SK-N-SH (cell line): ENCODE measurements around the gene MS4A8. TPM values are rescaled to one million over a fixed set of nuclear protein-coding genes. Genes with fewer than 3 reads are reported as not detected.
"Not testable (repeated sequence)": the region's sequence is repeated elsewhere in the genome, so short reads cannot be mapped to it uniquely, and the experiment has no call there.

Experiments
- CTCF ChIA-PET: fragments of 300-600, 350-600 bp; formaldehyde crosslinking; extraction: SDS; loops from one replicate; lab custom pipeline; 2021; lab: Yijun Ruan, JAX
- POLR2A ChIA-PET: fragments of 350-600 bp; sonication (Branson Sonifier 250); formaldehyde crosslinking; extraction: SDS; loops from one replicate; lab custom pipeline; 2020; ENCODE audit warnings: antibody characterized with exemption, inconsistent platforms; lab: Yijun Ruan, JAX
- DNase-seq: peaks from one replicate; pipeline ENCODE4 v3.0.0; 2012
- H2AFZ ChIP-seq: fragments of 200-600 bp; sonication (generic); 2 replicates; pipeline ENCODE4 v1.8.1; 2016; ENCODE audit warnings: antibody characterized with exemption, mild to moderate bottlenecking, low read depth
- H3F3A ChIP-seq: fragments of 200-600 bp; sonication (generic); replicated peaks from 2 replicates; pipeline ENCODE3; 2016; ENCODE audit warnings: antibody characterized with exemption, mild to moderate bottlenecking; ENCODE audit not compliant: insufficient read depth
- H3K27ac ChIP-seq, 2 experiments: fragments of 200-500 bp in 1 of 2; fragments of 200-600 bp in 1 of 2; sonication (Bioruptor generic) in 1 of 2; sonication (generic), shearing (Covaris generic) in 1 of 2; 2 replicates each; pipeline versions ENCODE4 v1.5.1 to v1.6.1; 2014 to 2016; ENCODE audit warnings: low read depth in 2 of 2, inconsistent platforms in 1 of 2, low read length in 1 of 2, mild to moderate bottlenecking in 1 of 2, mixed read lengths in 1 of 2
- H3K27me3 ChIP-seq: fragments of 200-600 bp; sonication (generic), shearing (Covaris generic); 2 replicates; pipeline ENCODE4 v1.6.1; 2016; ENCODE audit warnings: mixed run types; ENCODE audit not compliant: insufficient read depth
- H3K36me3 ChIP-seq, 2 experiments: fragments of 200-500 bp in 1 of 2; fragments of 200-600 bp in 1 of 2; sonication (Bioruptor generic) in 1 of 2; sonication (generic) in 1 of 2; replicated peaks in 1 of 2; 2 replicates each; pipeline versions ENCODE3 to v1.5.1; 2014 to 2016; ENCODE audit warnings: low read length in 1 of 2, mild to moderate bottlenecking in 1 of 2; ENCODE audit not compliant: insufficient read depth in 2 of 2, control insufficient read depth in 1 of 2
- H3K4me1 ChIP-seq, 2 experiments: fragments of 200-500 bp in 1 of 2; fragments of 200-600 bp in 1 of 2; sonication (Bioruptor generic) in 1 of 2; sonication (generic), shearing (Covaris generic) in 1 of 2; 2 replicates each; pipeline versions ENCODE4 v1.5.1 to v1.6.1; 2014 to 2016; ENCODE audit warnings: low read depth in 1 of 2, low read length in 1 of 2, mixed run types in 1 of 2; ENCODE audit not compliant: insufficient read depth in 2 of 2, control insufficient read depth in 1 of 2
- H3K4me2 ChIP-seq: fragments of 200-600 bp; sonication (generic), shearing (Covaris generic); 2 replicates; pipeline ENCODE4 v1.6.1; 2017; ENCODE audit warnings: mixed run types
- H3K4me3 ChIP-seq, 2 experiments: fragments of 200-500 bp in 1 of 2; fragments of 200-600 bp in 1 of 2; sonication (Bioruptor generic) in 1 of 2; sonication (generic), shearing (Covaris generic) in 1 of 2; 2 replicates each; pipeline versions ENCODE4 v1.5.1 to v1.8.1; 2014 to 2016; ENCODE audit warnings: low read depth in 2 of 2, inconsistent platforms in 1 of 2, low read length in 1 of 2, mild to moderate bottlenecking in 1 of 2, mixed read lengths in 1 of 2, moderate library complexity in 1 of 2
- H3K79me2 ChIP-seq: fragments of 200-600 bp; sonication (generic); 2 replicates; pipeline ENCODE4 v1.8.1; 2017; ENCODE audit warnings: mild to moderate bottlenecking; ENCODE audit not compliant: insufficient read depth
- H3K9ac ChIP-seq: fragments of 200-600 bp; sonication (generic); 2 replicates; pipeline ENCODE4 v1.6.1; 2017; ENCODE audit warnings: mixed run types
- H3K9me2 ChIP-seq: fragments of 200-600 bp; sonication (generic); 2 replicates; pipeline ENCODE4 v1.6.1; 2017; ENCODE audit warnings: mixed run types
- H3K9me3 ChIP-seq: fragments of 200-600 bp; sonication (generic); 2 replicates; pipeline ENCODE4 v1.6.1; 2017; ENCODE audit warnings: mixed run types, mild to moderate bottlenecking, moderate library complexity
- H4K20me1 ChIP-seq: fragments of 200-600 bp; sonication (generic); 2 replicates; pipeline ENCODE4 v1.6.1; 2017; ENCODE audit warnings: mild to moderate bottlenecking, mixed run types; ENCODE audit not compliant: insufficient read depth
- FOXM1 ChIP-seq: IDR thresholded peaks from 2 replicates; pipeline ENCODE4 v1.4.0; 2012; ENCODE audit warnings: low read depth, mild to moderate bottlenecking
- MAX ChIP-seq: IDR thresholded peaks from 2 replicates; pipeline ENCODE4 v1.4.0; 2012; ENCODE audit warnings: low read depth
- NRF1 ChIP-seq: IDR thresholded peaks from 2 replicates; pipeline ENCODE4 v1.6.1; 2012; ENCODE audit warnings: low read depth, mild to moderate bottlenecking, low read length
- PBX3 ChIP-seq: IDR thresholded peaks from 2 replicates; pipeline ENCODE4; 2012
- POLR2AphosphoS5 ChIP-seq: IDR thresholded peaks from 2 replicates; pipeline ENCODE4 v1.6.1; 2012; ENCODE audit warnings: low read depth, low read length
- SMC3 ChIP-seq: IDR thresholded peaks from 2 replicates; pipeline ENCODE4 v1.6.1; 2012; ENCODE audit warnings: low read depth, low read length, improper control_type of control experiment
- TCF12 ChIP-seq: IDR thresholded peaks from 2 replicates; pipeline ENCODE4 v1.4.0; 2012
- TEAD4 ChIP-seq: IDR thresholded peaks from 2 replicates; pipeline ENCODE4 v1.4.0; 2012; ENCODE audit warnings: mild to moderate bottlenecking, borderline replicate concordance; ENCODE audit not compliant: insufficient read depth
- USF1 ChIP-seq: IDR thresholded peaks from 2 replicates; pipeline ENCODE4 v1.4.0; 2012; ENCODE audit warnings: low read depth, borderline replicate concordance
- YY1 ChIP-seq: IDR thresholded peaks from 2 replicates; pipeline ENCODE4 v1.4.0; 2012; ENCODE audit warnings: low read depth, mild to moderate bottlenecking
- WGBS: methylation state at CpG from one replicate; pipeline ENCODE4 v1.1.6; 2017; ENCODE audit warnings: low lambda C conversion rate; 5-methylcytosine and 5-hydroxymethylcytosine counted together
- polyA plus RNA-seq, 3 experiments: library from polyadenylated mRNA; depleted of rRNA; stranded (reverse); fragments of >200 nt; gene quantifications; 2 replicates each; pipeline ENCODE4 v1.2.3, GENCODE V29; 2012

MS4A8 gene
- polyA plus RNA-seq, 1 of the 3 experiments (the other 2 are of a cell fraction), result not detected

GRCh38 chr11:60757231-60757800, 57.9 kb downstream of the MS4A8 start:
- H3K27me3 ChIP-seq, result peaks cover 67% of the 10 kb centered on the region
- no peak overlapping the region for H3K4me3 ChIP-seq
- no peak overlapping the region for H3K4me2 ChIP-seq
- POLR2A ChIA-PET, result no interaction called here
- DNase-seq, result no peak
- no peaks in the 10 kb centered on the region for H3K9me2 ChIP-seq
- H3K9ac ChIP-seq, result no peak overlapping the region
- H2AFZ ChIP-seq, result no peak overlapping the region
- H3K27ac ChIP-seq, result no peak overlapping the region
- H3K9me3 ChIP-seq, result no peaks in the 10 kb centered on the region
- TF ChIP-seq POLR2AphosphoS5 (no peak), USF1 (no peak), YY1 (no peak), TEAD4 (no peak), SMC3 (no peak), FOXM1 (no peak), PBX3 (no peak), NRF1 (no peak), MAX (no peak), TCF12 (no peak)
- no peaks in the 10 kb centered on the region for H3K4me1 ChIP-seq
- no peaks in the 10 kb centered on the region for H4K20me1 ChIP-seq
- WGBS, result 22% methylated on average over 19 of the region's 19 CpGs
- H3F3A ChIP-seq, result no peaks in the 10 kb centered on the region
- H3K79me2 ChIP-seq, result no peaks in the 10 kb centered on the region
- CTCF ChIA-PET, result interaction anchor here (0.5 to 2.2 kb wide), 9 partner anchors 8 to 61 kb away, joined by 3 to 9 read pairs (median 4); no protein-coding TSS in a partner anchor
- H3K36me3 ChIP-seq, result no peaks in the 10 kb centered on the region

GRCh38 chr11:60758671-60759070, 59.3 kb downstream of the MS4A8 start:
- H3K79me2 ChIP-seq, DNase-seq, H2AFZ ChIP-seq, H3K9ac ChIP-seq, H3K9me3 ChIP-seq, H3K4me1 ChIP-seq, POLR2A ChIA-PET, H3K9me2 ChIP-seq, H3K27ac ChIP-seq, H3K4me2 ChIP-seq, H4K20me1 ChIP-seq, H3K4me3 ChIP-seq, H3F3A ChIP-seq, H3K36me3 ChIP-seq: not testable (repeated sequence)
- WGBS, result 51% methylated on average over 4 of the region's 4 CpGs
- CTCF ChIA-PET, result interaction anchor here (0.9 to 2.2 kb wide), 2 partner anchors 17 to 19 kb away, joined by 3 to 9 read pairs; no protein-coding TSS in a partner anchor
- H3K27me3 ChIP-seq, result peaks cover 63% of the 10 kb centered on the region

- 12% methylated on average over 22 of the region's 22 CpGs for WGBS
- CTCF ChIA-PET, DNase-seq, H3K9ac ChIP-seq, H3K27ac ChIP-seq, POLR2A ChIA-PET, H3K79me2 ChIP-seq, H3K4me2 ChIP-seq, H3K4me1 ChIP-seq, H3K36me3 ChIP-seq, H2AFZ ChIP-seq, H4K20me1 ChIP-seq, H3F3A ChIP-seq, H3K4me3 ChIP-seq, H3K9me2 ChIP-seq, H3K9me3 ChIP-seq: not testable (repeated sequence)
- H3K27me3 ChIP-seq, result peaks cover 70% of the 10 kb centered on the region
These were observed 60.2 kb downstream of the MS4A8 start for GRCh38 chr11:60759438-60760225.
